ENCODE results near the gene TPCN2.

The TPCN2 gene

DNA sequence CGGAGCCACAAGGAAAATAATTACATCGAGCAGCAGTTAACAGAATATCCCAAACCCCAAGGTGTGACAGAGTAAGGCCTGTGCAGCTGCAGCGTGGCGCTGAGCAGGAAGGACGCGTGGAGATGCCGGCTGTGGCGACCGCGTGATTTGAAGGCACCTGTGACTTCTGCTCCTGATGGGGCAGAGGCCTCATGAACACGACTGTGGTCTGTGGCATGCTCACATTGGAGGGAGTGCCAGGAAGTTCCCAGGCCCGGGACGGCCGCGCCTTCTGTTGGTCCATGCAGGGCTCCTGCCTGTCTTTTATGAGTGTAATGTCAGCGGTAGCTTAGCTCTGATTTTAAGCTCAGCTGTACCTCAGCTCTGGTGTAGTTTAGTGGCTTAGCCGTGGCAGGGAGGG is 50.4 kb downstream of the TPCN2 start:
- Histone ChIP-seq H3K27me3 (replicated peaks) (no peaks in the 10 kb centered on the region), H3K36me3 (replicated peaks) (no peaks in the 10 kb centered on the region), H3K27ac (no peak overlapping the region), H3K4me3 (ENCODE audit: low read depth, low read length) (no peak overlapping the region)
- in situ Hi-C loops (cut with HindIII; ENCODE audit: low pct_ligation_motif_present, low sequenced_read_pairs), result no loop called here
- no peak for DNase-seq
- no peak for TF ChIP-seq CTCF (IDR thresholded peaks at IDR 0.05; ENCODE audit: low read depth, low read length, missing control alignments)

DNA sequence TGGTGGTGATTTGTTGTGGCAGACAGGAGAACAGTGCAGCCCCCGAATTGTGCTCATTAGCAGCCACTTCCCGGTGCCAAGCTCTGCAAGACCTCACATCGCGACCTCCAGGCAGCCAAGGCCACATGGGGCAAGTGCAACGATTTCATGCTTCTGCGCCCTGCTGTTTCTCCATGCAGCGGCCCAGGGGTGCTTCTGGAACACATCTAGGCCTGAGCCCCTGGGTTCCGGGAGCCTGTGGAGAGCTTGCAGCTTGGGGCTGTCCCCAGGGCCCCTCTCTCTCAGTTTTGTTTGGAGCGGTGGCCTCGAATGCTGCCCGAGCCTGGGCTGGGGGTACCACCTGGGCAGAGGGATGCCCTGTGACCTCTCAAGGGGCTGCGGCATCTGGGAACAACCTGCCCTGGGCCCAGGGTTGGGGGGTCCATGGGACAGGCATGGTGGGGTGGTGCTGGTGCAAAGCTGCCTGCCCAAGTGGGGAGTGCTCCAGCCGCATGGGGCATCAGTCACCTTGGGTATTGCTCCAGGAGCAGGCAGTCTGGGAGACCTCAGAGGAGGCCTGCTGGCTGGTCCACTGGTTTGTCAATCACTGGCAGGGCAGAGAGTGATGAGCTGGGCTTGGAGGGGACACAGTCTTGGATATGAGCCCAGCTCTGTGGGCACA is 51.9 kb downstream of the TPCN2 start:
- Histone ChIP-seq H3K36me3 (replicated peaks) (no peaks in the 10 kb centered on the region), H3K27ac (no peak overlapping the region), H3K4me3 (ENCODE audit: low read depth, low read length) (no peak overlapping the region), H3K27me3 (replicated peaks) (no peaks in the 10 kb centered on the region)
- DNase-seq, result no peak
- no peak for TF ChIP-seq CTCF (IDR thresholded peaks at IDR 0.05; ENCODE audit: low read depth, low read length, missing control alignments)
- in situ Hi-C loops (cut with HindIII; ENCODE audit: low pct_ligation_motif_present, low sequenced_read_pairs), result loop anchor here (25.0 kb wide), 1 partner anchor 562 kb away; no protein-coding TSS in a partner anchor

GRCh38 chr11:69101115-69101791 is 52.5 kb downstream of the TPCN2 start:
- TF ChIP-seq CTCF (IDR thresholded peaks at IDR 0.05; ENCODE audit: low read depth, low read length, missing control alignments), result peak; percentile 100
- peak; percentile 19 for DNase-seq
- H3K36me3 ChIP-seq (replicated peaks), result no peaks in the 10 kb centered on the region
- no peak overlapping the region for H3K27ac ChIP-seq
- H3K4me3 ChIP-seq (ENCODE audit: low read depth, low read length), result no peak overlapping the region
- H3K27me3 ChIP-seq (replicated peaks), result no peaks in the 10 kb centered on the region
- in situ Hi-C loops (cut with HindIII; ENCODE audit: low pct_ligation_motif_present, low sequenced_read_pairs), result loop anchor here (25.0 kb wide), 1 partner anchor 561 kb away; no protein-coding TSS in a partner anchor

DNA sequence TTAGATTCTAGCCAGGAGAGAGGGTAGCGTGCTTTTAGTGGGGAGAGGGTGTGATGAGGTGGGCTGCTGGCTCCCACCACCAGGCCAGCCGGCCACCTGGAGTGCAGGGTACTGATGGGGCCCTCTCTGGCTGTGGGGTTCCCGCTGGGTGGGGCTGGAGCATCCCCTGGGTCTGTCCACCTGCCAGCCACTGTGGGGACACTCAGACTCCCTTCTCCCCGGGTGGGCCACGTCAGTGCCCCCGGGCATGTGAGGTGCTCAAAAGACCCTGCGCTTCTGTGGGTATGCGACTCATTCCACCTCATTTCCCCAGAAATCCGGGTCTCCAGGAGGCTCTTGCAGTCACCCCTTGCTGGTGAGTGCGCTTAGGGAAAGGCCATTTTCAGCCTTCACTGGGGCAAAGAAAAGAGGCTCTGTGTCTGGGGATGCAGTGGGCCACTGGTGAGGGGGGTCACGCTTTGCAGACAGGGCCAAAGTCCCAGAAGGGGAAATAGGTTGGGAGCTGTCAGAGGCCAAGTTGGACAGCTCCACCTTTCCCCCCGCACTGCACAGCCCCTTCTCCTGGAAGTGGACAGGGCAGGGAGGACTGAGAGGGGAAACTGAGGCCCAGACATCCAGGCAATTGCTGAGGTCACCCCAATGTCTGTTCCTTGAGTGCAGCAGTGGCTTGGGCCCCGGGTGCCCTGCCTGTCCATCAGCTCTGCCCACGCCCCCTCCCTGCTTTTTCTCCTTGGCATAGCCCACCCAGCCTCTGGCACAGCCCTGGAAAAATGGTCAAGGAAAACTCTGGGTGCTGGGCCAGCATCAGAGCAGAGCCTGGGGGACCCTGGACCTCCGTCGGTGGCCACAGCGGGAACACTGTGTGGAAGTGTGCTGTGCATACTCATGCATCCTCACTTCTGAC is 53.3 kb downstream of the TPCN2 start:
- in situ Hi-C loops (cut with HindIII; ENCODE audit: low pct_ligation_motif_present, low sequenced_read_pairs), result loop anchor here (25.0 kb wide), 1 partner anchor 560 kb away; no protein-coding TSS in a partner anchor
- Histone ChIP-seq H3K27ac (no peak overlapping the region), H3K36me3 (replicated peaks) (no peaks in the 10 kb centered on the region), H3K27me3 (replicated peaks) (no peaks in the 10 kb centered on the region), H3K4me3 (ENCODE audit: low read depth, low read length) (no peak overlapping the region)
- DNase-seq, result no peak
- no peak for TF ChIP-seq CTCF (IDR thresholded peaks at IDR 0.05; ENCODE audit: low read depth, low read length, missing control alignments)

DNA sequence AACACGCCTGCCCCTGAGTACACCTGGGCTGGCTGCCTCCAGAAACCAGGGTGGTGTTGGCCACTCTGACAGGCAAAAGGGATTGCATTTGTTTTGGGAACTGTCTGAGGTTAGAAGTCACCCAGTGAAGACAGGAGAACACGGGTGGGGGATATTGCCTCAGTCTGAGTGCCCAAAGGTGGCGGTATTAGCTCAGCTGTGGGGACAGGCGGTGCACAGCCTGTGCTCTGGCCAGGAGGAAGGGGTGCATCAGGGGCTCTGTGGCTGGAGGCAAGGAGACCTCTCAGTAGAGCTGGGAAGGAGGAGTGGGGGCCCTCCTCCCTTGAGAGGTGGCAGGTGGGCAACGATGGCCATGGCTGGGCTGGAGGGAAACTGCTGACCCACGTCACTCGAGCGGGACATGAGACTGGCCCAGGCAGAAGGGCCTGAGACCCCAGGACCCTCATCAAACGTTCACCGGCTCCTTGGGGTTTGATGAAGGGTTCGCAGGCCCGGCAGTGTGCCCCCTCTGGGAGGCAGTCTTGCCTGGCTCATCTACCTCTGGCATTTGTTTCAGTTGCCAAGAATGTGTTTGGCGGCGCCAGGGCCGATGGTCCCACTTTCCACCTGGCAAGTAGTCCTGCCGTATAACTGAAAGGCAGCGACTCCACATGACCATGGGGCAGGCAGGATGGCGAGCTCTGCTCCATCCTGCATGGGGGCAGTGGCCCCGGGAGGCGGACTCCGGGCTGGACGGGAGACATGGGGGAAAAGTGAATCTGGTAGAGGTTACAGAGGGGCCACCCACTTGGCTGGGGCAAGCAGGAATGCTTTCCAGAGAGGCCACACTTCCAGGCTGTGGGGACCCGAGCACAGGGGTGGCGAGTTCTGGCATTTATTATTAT is 54.2 kb downstream of the TPCN2 start:
- in situ Hi-C loops (cut with HindIII; ENCODE audit: low pct_ligation_motif_present, low sequenced_read_pairs), result loop anchor here (25.0 kb wide), 1 partner anchor 559 kb away; no protein-coding TSS in a partner anchor
- H3K27ac ChIP-seq, result no peak overlapping the region
- DNase-seq, result no peak

More for the DNA sequence above, 54.2 kb downstream of the TPCN2 start:
- TF ChIP-seq CTCF (IDR thresholded peaks at IDR 0.05; ENCODE audit: low read depth, low read length, missing control alignments), result peak; percentile 27
- no peak overlapping the region for H3K4me3 ChIP-seq (ENCODE audit: low read depth, low read length)
- no peaks in the 10 kb centered on the region for H3K27me3 ChIP-seq (replicated peaks)
- H3K36me3 ChIP-seq (replicated peaks), result no peaks in the 10 kb centered on the region
